Ishikawa (cell line): ENCODE measurements around the gene TSPAN5.

Experiments
- CREB1 ChIP-seq: IDR thresholded peaks from 2 replicates; pipeline ENCODE4 v1.6.1; 2012; ENCODE audit warnings: low read depth
- EGR1 ChIP-seq: IDR thresholded peaks from 2 replicates; pipeline ENCODE4 v1.6.1; 2012
- EP300 ChIP-seq: IDR thresholded peaks from 2 replicates; pipeline ENCODE4 v1.6.1; 2012; ENCODE audit warnings: borderline replicate concordance
- FOXM1 ChIP-seq: IDR thresholded peaks from 2 replicates; pipeline ENCODE4 v1.6.1; 2012; ENCODE audit warnings: low read depth, borderline replicate concordance
- NFIC ChIP-seq: IDR thresholded peaks from 2 replicates; pipeline ENCODE4 v1.6.1; 2012
- RAD21 ChIP-seq: IDR thresholded peaks from 2 replicates; pipeline ENCODE4 v1.6.1; 2012; ENCODE audit warnings: low read depth
- TAF1 ChIP-seq: IDR thresholded peaks from 2 replicates; pipeline ENCODE4 v1.6.1; 2012; ENCODE audit warnings: low read depth, mild to moderate bottlenecking
- TCF12 ChIP-seq: IDR thresholded peaks from 2 replicates; pipeline ENCODE4 v1.6.1; 2012; ENCODE audit warnings: low read depth
- TEAD4 ChIP-seq: IDR thresholded peaks from 2 replicates; pipeline ENCODE4 v1.6.1; 2012
- YY1 ChIP-seq: IDR thresholded peaks from 2 replicates; pipeline ENCODE4 v1.6.1; 2012; ENCODE audit warnings: low read depth
- ZBTB7A ChIP-seq: IDR thresholded peaks from 2 replicates; pipeline ENCODE4 v1.6.1; 2012; ENCODE audit warnings: low read depth
- TF ChIP-seq, protein P1 (sequence below): IDR thresholded peaks from 2 replicates; pipeline ENCODE4 v1.6.1; 2012; ENCODE audit warnings: low read depth, mild to moderate bottlenecking
- TF ChIP-seq, protein P2 (sequence below): IDR thresholded peaks from 2 replicates; pipeline ENCODE4 v1.6.1; 2012
- TF ChIP-seq, protein P3 (sequence below): IDR thresholded peaks from 2 replicates; pipeline ENCODE4 v1.6.1; 2012

TSPAN5 gene

DNA sequence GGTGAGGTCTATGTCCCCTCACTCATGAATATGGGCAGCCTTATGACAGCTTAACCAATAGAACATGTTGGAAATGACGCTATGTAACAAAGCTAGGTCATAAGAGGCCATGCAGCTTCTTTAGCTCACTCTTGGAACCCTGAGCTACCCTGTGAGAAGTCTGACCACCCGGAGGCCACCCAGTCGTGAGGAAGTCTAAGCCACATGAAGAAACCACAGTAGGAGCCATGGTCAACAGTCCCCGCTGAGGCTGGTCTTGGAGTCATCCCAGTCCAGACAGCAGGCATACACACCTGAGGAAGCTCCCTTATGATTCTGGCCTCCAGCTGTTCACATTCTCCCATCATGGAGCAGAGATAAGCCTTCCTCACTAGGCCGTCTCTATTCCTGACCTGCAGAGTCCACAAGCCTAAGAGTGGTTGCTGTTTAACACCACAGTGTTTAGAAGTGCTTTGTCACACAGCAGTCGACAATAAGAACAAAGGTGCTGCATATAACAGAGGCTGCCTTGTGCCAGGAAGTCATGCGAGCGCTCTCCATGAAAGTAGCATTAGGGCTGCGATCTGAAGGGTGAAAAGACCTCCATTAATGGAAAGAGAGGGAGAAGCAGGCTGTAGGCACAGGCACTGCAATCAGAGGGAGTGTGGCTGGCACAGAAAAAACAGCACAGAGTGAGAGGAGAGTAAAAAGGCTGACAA, 38.2 kb downstream of the TSPAN5 start:
- TF ChIP-seq FOXM1 (no peak), EP300 (no peak), YY1 (no peak), NFIC (no peak), TCF12 (no peak), TAF1 (no peak), EGR1 (no peak), ZBTB7A (no peak)

DNA sequence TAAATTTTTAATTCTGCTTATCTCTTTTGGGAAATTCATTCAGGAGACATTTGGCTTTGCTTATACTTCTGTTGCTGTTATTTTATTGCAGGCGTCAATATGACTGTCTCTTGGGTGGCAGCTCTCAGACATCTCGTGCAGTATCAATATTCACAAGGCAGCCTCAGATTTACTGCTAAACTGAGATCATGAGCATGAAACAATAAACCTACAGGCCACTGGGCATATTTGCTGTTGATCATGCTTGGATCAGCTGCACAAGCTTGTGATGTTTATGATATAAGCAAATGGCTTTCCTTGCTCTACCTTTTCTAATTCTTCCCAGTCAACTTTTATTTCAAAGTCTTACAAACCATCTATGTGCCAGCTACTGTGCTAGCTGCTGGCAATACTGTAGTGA, 39.2 kb downstream of the TSPAN5 start:
- no peak for TF ChIP-seq YY1
- TF ChIP-seq, protein P1, sequence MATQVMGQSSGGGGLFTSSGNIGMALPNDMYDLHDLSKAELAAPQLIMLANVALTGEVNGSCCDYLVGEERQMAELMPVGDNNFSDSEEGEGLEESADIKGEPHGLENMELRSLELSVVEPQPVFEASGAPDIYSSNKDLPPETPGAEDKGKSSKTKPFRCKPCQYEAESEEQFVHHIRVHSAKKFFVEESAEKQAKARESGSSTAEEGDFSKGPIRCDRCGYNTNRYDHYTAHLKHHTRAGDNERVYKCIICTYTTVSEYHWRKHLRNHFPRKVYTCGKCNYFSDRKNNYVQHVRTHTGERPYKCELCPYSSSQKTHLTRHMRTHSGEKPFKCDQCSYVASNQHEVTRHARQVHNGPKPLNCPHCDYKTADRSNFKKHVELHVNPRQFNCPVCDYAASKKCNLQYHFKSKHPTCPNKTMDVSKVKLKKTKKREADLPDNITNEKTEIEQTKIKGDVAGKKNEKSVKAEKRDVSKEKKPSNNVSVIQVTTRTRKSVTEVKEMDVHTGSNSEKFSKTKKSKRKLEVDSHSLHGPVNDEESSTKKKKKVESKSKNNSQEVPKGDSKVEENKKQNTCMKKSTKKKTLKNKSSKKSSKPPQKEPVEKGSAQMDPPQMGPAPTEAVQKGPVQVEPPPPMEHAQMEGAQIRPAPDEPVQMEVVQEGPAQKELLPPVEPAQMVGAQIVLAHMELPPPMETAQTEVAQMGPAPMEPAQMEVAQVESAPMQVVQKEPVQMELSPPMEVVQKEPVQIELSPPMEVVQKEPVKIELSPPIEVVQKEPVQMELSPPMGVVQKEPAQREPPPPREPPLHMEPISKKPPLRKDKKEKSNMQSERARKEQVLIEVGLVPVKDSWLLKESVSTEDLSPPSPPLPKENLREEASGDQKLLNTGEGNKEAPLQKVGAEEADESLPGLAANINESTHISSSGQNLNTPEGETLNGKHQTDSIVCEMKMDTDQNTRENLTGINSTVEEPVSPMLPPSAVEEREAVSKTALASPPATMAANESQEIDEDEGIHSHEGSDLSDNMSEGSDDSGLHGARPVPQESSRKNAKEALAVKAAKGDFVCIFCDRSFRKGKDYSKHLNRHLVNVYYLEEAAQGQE: no peak
- TF ChIP-seq RAD21: no peak
- TF ChIP-seq ZBTB7A: no peak
- no peak for TF ChIP-seq CREB1

DNA sequence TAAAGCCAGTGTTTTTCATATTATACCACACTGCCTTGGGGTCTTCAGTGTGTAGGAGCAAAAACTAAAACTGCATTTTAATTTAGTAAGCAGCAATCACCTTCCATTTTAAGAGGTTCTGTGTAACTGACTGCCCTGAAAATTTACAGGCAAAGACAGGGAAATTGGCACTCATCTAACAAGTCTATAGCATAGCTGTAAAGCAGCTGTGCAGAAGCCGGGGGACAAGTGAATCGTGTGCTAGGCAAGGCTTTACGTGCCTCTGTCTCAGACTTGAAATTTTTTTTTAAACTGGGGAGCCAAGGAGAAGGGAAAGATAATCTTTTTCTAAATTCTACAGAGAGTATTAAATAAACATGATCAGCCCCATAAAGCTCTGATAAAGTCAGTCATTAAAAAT, 39.7 kb downstream of the TSPAN5 start:
- TF ChIP-seq CREB1 (no peak), EGR1 (no peak), EP300 (no peak), ZBTB7A (no peak)
- TF ChIP-seq, protein P2, sequence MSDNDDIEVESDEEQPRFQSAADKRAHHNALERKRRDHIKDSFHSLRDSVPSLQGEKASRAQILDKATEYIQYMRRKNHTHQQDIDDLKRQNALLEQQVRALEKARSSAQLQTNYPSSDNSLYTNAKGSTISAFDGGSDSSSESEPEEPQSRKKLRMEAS: no peak
- TF ChIP-seq, protein P1: no peak

DNA sequence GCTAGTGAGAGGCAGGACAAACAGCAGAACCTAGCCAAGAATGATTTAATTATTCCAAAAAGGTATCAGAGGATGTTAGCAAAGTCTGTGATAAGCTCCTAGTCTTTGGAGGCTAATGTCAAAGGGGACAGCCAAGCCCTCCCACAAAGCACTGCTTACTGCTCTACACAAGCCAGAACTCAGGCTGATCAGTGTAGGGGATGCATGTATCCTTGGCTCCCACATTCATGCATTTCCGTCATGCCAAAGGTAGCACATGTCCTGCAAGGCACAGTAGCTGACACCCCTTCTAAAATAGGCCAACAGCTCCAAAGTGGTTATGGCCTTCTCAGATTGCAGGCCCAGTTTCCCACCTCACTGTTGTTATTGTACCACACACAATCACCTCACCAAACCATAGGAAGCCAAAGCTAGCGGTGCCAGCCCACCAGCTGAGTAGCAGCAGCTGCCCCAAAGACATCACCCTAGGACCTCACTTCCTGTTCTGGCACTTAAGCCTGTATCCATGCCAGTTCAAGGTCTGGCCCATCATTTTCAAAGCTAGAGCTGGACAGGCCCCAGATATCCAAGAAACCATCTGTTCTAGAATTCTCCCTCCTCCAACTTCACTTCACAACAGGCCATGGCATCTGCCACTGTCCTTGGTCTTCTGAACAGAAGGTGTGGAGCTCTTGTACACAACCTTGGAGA, 40.9 kb downstream of the TSPAN5 start:
- TF ChIP-seq EP300 (no peak), NFIC (no peak), TEAD4 (no peak), YY1 (no peak), TAF1 (no peak)

DNA sequence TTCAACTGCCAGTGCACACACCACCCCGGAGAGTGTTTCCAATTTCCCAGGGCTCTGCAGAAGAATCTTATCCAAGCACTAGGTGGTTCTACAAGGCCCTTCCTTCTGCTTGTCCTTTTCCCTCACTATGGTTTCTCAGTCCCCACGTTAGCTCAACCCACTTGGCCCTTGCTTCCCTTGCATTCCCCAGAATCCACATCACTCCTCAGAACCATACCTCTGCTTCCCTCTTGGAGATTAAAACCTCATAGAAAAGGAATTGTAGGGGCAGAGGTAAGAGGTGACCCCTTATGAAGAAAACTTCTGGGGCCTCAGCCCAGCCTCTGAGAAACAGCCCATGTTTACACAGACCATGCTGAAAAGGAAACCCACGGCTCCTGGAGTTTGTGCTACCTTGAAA, 42.4 kb downstream of the TSPAN5 start:
- TF ChIP-seq, protein P1: no peak
- TF ChIP-seq TAF1: no peak
- TF ChIP-seq ZBTB7A: no peak
- TF ChIP-seq, protein P3, sequence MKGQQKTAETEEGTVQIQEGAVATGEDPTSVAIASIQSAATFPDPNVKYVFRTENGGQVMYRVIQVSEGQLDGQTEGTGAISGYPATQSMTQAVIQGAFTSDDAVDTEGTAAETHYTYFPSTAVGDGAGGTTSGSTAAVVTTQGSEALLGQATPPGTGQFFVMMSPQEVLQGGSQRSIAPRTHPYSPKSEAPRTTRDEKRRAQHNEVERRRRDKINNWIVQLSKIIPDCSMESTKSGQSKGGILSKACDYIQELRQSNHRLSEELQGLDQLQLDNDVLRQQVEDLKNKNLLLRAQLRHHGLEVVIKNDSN: no peak
- TF ChIP-seq TCF12: no peak
- TF ChIP-seq, protein P2: no peak
